ENCODE data around the gene GLS.

DNA sequence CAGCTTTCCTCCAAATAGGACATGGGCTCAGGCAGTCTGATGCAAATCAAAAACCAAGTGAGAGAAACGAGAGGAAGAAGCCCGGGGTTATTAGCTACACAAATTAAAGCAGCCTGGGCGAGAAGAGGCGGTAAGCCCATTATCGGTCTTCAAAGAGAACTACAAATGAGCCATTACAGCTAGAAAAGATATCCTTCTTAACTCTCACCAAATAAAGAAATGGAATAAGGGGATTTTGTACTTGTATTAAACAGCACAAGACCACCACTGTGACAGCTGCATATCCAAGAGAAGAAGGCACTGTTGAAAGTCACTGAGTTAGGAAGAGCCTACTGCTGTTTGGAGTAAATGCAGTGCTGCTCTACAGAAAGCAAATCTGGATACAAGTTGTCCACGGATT, 100.7 kb downstream of the GLS start:
- TF ChIP-seq, protein P1, sequence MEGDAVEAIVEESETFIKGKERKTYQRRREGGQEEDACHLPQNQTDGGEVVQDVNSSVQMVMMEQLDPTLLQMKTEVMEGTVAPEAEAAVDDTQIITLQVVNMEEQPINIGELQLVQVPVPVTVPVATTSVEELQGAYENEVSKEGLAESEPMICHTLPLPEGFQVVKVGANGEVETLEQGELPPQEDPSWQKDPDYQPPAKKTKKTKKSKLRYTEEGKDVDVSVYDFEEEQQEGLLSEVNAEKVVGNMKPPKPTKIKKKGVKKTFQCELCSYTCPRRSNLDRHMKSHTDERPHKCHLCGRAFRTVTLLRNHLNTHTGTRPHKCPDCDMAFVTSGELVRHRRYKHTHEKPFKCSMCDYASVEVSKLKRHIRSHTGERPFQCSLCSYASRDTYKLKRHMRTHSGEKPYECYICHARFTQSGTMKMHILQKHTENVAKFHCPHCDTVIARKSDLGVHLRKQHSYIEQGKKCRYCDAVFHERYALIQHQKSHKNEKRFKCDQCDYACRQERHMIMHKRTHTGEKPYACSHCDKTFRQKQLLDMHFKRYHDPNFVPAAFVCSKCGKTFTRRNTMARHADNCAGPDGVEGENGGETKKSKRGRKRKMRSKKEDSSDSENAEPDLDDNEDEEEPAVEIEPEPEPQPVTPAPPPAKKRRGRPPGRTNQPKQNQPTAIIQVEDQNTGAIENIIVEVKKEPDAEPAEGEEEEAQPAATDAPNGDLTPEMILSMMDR (IDR thresholded peaks at IDR 0.05): no peak
- TF ChIP-seq POLR2A (IDR thresholded peaks at IDR 0.05): no peak

Data from heart left ventricle (tissue), 13 donors.